ENCODE measurements around the gene CALM3. TPM values are rescaled to one million over a fixed set of nuclear protein-coding genes. Genes with fewer than 3 reads are reported as not detected.

The CALM3 gene
- total RNA-seq (ENCODE audit: low replicate concordance): 373 and 403 TPM in 2 replicates

DNA sequence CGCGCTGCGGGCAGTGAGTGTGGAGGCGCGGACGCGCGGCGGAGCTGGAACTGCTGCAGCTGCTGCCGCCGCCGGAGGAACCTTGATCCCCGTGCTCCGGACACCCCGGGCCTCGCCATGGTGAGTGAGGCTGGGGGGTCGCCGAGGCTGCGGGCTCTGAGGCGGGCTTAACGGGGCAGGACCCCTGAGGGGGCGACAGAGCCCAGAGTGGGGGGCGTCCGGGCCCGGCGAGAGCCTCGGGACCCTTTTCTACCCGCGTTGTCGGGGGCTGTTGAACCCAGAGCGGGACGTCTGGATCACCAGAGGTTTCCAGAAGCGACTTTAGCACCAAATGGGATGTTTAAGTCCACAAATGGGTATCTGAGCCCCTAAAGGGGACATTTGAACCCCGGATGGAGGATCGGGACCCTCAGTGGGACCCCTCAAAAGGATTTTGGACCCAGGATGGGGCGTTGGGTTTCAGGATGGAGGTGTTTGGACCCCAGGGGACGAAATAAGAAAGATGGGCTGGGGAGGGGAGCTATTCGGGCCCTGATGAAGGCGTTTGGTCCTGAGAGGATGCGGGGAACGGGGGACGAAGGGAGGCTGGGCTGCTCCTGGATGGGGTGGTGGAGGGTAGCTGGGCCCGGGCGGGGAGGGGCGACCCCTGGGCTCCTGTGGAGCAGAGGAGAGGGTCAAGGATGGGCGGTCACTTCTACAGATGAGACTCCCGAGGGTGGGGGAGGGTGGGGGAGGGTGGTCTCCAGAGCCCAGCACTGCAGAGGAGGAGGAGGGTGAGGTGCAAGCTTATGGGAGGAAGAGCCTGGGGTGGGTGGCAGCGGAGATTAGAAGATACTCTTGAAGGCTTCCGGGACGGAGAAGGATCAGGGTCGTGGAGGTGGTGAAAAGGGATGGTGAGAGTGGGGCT is at the start of gene CALM3:
TSS of gene CALM3 (plus strand) at position 13 of the 907 bp plus-strand sequence. CDS start at position 118, 105 bp downstream.
- Histone ChIP-seq H2AFZ (replicated peaks) (peak within 1 kb of the TSS; percentile 100), H3K27me3 (no peaks in the 10 kb centered on the region), H3K4me1 (peaks cover 27% of the 10 kb centered on the region), H3K4me2 (peak within 1 kb of the TSS; percentile 89), H3F3A (ENCODE audit: low read depth) (peaks cover 15% of the 10 kb centered on the region), H3K79me2 (ENCODE audit: low read depth) (peaks cover 54% of the 10 kb centered on the region), H3K36me3 (no peaks in the 10 kb centered on the region), H3K9me3 (ENCODE audit: low read depth) (no peaks in the 10 kb centered on the region), H3K27ac (peak within 1 kb of the TSS; percentile 100), H3K9ac (peak within 1 kb of the TSS; percentile 100), H3K4me3 (peak within 1 kb of the TSS; percentile 100), H4K20me1 (ENCODE audit: low read depth) (peaks cover 47% of the 10 kb centered on the region)
- peaks cover 20% of the 10 kb centered on the region for H3K9me3 Mint-ChIP-seq
- H3K36me3 Mint-ChIP-seq: peaks cover 12% of the 10 kb centered on the region
- H3K27me3 Mint-ChIP-seq (ENCODE audit: insufficient read depth, low read depth): peaks cover 12% of the 10 kb centered on the region
- H3K27ac Mint-ChIP-seq: peak within 1 kb of the TSS; percentile 100
- no peak for TF ChIP-seq EZH2 (IDR thresholded peaks at IDR 0.05)
- TF ChIP-seq EZH2phosphoT487 (IDR thresholded peaks at IDR 0.05): no peak
- TF ChIP-seq, protein P1, sequence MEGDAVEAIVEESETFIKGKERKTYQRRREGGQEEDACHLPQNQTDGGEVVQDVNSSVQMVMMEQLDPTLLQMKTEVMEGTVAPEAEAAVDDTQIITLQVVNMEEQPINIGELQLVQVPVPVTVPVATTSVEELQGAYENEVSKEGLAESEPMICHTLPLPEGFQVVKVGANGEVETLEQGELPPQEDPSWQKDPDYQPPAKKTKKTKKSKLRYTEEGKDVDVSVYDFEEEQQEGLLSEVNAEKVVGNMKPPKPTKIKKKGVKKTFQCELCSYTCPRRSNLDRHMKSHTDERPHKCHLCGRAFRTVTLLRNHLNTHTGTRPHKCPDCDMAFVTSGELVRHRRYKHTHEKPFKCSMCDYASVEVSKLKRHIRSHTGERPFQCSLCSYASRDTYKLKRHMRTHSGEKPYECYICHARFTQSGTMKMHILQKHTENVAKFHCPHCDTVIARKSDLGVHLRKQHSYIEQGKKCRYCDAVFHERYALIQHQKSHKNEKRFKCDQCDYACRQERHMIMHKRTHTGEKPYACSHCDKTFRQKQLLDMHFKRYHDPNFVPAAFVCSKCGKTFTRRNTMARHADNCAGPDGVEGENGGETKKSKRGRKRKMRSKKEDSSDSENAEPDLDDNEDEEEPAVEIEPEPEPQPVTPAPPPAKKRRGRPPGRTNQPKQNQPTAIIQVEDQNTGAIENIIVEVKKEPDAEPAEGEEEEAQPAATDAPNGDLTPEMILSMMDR (IDR thresholded peaks at IDR 0.05): no peak
- DNase-seq (ENCODE audit: low spot score): peak; percentile 39
- peak within 1 kb of the TSS; percentile 98 for H3K4me3 Mint-ChIP-seq
- H3K4me1 Mint-ChIP-seq: peaks cover 18% of the 10 kb centered on the region

DNA sequence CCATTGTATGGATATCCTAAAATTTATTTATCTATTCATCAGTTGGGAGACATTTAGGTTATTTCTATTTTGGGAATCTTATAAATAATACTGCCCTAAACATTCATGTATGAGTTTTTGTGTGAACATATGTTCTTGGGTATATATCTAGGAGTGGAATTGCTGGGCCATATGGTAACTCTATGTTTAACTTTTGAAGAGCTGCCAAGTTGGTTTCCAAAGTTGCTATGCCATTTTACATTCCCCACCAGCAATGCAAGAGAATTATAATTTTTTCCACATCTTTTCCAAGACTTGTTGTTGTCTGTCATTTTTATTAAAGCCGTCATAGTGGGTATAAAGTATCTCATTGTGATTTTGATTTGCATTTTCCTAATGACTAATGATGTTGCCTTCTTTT is 48.2 kb upstream of the CALM3 start:
- TF ChIP-seq, protein P1 (IDR thresholded peaks at IDR 0.05): no peak
- TF ChIP-seq EZH2 (IDR thresholded peaks at IDR 0.05): no peak
- TF ChIP-seq EZH2phosphoT487 (IDR thresholded peaks at IDR 0.05): no peak
- Histone ChIP-seq H3K9ac (no peak overlapping the region), H3K4me1 (no peaks in the 10 kb centered on the region), H2AFZ (replicated peaks) (no peak overlapping the region), H3K36me3 (no peaks in the 10 kb centered on the region), H3K4me3 (no peak overlapping the region), H3K27me3 (no peaks in the 10 kb centered on the region), H4K20me1 (ENCODE audit: low read depth) (no peaks in the 10 kb centered on the region), H3K79me2 (ENCODE audit: low read depth) (no peaks in the 10 kb centered on the region), H3K27ac (no peak overlapping the region), H3F3A (ENCODE audit: low read depth) (no peaks in the 10 kb centered on the region), H3K4me2 (no peak overlapping the region), H3K9me3 (ENCODE audit: low read depth) (peaks cover 8% of the 10 kb centered on the region)
- no peak overlapping the region for H3K4me3 Mint-ChIP-seq
- no peak for DNase-seq (ENCODE audit: low spot score)
- peaks cover 7% of the 10 kb centered on the region for H3K27me3 Mint-ChIP-seq (ENCODE audit: insufficient read depth, low read depth)
- no peak overlapping the region for H3K27ac Mint-ChIP-seq
- peaks cover 43% of the 10 kb centered on the region for H3K9me3 Mint-ChIP-seq
- no peaks in the 10 kb centered on the region for H3K4me1 Mint-ChIP-seq
- H3K36me3 Mint-ChIP-seq: no peaks in the 10 kb centered on the region

DNA sequence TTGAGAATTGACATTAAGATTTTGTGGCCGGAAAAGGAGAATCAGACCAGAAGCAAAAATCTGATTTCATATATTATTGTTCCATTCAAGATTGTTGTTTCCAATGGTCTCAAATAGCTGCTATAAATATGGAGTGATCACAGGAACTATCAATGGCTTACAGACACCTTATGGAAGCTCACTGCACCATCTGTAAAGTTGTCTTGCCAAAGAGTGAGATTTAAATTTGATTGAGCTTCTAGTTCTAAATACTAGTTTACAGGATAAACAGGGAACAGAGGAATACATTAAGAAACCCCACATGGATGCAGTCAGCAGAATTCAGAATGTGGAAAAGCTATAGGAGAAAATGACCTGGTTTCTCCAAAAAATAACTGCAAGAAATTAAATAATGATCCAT is 47.0 kb upstream of the CALM3 start:
- no peak overlapping the region for H3K4me3 ChIP-seq
- H3K4me2 ChIP-seq: no peak overlapping the region
- H3K79me2 ChIP-seq (ENCODE audit: low read depth): no peaks in the 10 kb centered on the region
- Mint-ChIP-seq H3K9me3 (peaks cover 45% of the 10 kb centered on the region), H3K4me1 (no peaks in the 10 kb centered on the region), H3K27ac (no peak overlapping the region), H3K27me3 (ENCODE audit: insufficient read depth, low read depth) (peaks cover 7% of the 10 kb centered on the region), H3K36me3 (no peaks in the 10 kb centered on the region), H3K4me3 (no peak overlapping the region)
- no peaks in the 10 kb centered on the region for H3K27me3 ChIP-seq
- no peak overlapping the region for H3K9ac ChIP-seq
- no peak overlapping the region for H3K27ac ChIP-seq
- TF ChIP-seq EZH2phosphoT487 (IDR thresholded peaks at IDR 0.05) (no peak), EZH2 (IDR thresholded peaks at IDR 0.05) (no peak)
- TF ChIP-seq, protein P1 (IDR thresholded peaks at IDR 0.05): no peak
- H4K20me1 ChIP-seq (ENCODE audit: low read depth): no peaks in the 10 kb centered on the region
- no peak for DNase-seq (ENCODE audit: low spot score)
- peaks cover 8% of the 10 kb centered on the region for H3K9me3 ChIP-seq (ENCODE audit: low read depth)
- H3K4me1 ChIP-seq: no peaks in the 10 kb centered on the region
- no peak overlapping the region for H2AFZ ChIP-seq (replicated peaks)
- H3F3A ChIP-seq (ENCODE audit: low read depth): no peaks in the 10 kb centered on the region
- H3K36me3 ChIP-seq: no peaks in the 10 kb centered on the region
